GM12873 (cell line): ENCODE results near the gene TTLL9.

Source experiments
- TF ChIP-seq, protein P1 (sequence below): IDR thresholded peaks from 2 replicates; pipeline ENCODE4 v1.5.1; 2012; ENCODE audit warnings: low read depth, mild to moderate bottlenecking, moderate library complexity, low read length, control low read depth; ENCODE audit not compliant: insufficient read depth; ENCODE audit errors: missing control alignments

The TTLL9 gene

DNA sequence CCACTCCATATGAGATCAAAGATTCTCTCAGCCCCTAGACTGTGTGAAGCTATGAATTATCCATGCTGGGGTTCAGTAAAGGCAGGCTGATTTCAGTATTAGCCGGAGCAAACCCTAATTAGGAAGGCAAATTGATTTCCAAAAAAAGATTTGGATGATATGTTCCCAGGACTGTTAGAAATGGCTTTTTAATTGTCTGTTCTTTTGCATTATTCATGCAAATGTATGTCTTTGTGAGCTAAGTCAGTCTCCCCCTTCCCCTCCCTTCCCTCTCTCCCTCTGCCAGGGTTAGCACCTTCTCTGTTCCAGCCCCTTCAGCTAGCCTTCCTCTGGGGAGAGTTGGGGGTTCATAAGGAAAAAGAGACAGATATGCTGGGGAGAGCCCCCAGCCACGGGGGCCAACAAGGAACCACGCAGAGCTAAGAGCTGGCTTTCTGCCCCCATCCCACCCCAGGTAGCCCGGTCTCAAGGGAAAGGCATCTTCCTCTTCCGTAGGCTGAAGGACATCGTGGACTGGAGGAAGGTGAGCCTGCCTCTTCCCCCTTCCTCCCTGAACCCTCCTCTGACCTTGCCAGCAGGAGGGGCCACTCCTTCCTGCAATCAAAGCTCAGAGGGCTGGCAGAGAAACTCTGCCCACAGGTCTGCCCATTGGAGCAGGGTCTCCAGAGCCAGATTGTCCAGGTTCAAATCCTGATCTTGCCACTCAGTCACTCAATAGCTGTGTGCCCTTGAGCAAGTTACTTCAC lies 49.1 kb downstream of the TTLL9 start:
- TF ChIP-seq, protein P1, sequence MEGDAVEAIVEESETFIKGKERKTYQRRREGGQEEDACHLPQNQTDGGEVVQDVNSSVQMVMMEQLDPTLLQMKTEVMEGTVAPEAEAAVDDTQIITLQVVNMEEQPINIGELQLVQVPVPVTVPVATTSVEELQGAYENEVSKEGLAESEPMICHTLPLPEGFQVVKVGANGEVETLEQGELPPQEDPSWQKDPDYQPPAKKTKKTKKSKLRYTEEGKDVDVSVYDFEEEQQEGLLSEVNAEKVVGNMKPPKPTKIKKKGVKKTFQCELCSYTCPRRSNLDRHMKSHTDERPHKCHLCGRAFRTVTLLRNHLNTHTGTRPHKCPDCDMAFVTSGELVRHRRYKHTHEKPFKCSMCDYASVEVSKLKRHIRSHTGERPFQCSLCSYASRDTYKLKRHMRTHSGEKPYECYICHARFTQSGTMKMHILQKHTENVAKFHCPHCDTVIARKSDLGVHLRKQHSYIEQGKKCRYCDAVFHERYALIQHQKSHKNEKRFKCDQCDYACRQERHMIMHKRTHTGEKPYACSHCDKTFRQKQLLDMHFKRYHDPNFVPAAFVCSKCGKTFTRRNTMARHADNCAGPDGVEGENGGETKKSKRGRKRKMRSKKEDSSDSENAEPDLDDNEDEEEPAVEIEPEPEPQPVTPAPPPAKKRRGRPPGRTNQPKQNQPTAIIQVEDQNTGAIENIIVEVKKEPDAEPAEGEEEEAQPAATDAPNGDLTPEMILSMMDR: no peak

DNA sequence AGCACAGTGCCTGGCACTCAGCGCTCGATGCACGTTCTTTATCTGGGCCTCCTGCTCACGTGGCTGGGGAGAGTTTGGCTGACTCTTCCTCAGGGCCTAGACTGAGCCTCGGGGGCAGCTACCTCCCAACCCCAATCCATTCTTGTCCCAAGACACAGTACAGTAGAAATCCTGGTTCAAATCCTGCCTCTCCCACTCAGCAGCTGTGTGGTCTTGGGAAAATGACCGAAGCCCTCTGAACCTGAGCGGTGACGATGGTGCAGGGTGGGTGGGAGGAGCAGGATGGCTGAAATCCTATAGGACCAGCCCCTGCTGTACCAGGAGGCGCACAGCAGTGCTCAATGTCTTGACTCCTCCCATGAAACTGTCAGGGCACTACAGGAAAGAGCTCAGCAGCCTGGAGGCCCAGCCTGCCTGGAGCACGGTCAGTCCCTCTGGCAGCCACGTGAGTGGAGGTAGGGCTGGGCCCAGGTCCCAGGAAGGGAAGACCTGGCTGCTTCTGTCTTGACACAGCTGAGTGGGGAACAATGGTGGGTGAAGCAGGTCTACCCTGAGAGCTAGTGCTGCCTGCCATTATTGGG lies 49.9 kb downstream of the TTLL9 start:
- TF ChIP-seq, protein P1: no peak

DNA sequence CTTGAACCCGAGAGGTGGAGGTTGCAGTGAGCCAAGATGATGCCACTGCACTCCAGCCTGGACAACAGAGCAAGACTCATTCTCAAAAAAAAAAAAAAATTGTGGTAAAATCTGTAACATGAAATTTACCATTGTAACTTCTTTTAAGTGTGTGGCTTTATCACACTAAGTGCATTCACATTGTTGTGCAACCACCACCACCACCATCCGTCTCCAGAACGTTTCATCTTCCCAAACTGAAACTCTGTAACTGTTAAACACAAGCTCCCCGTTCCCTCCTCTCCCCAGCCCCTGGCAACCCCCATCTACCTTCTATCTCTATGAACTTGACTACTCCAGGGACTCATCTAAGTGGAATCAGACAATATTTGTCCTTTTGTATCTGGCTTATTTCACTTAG lies 51.7 kb downstream of the TTLL9 start:
- TF ChIP-seq, protein P1: no peak

DNA sequence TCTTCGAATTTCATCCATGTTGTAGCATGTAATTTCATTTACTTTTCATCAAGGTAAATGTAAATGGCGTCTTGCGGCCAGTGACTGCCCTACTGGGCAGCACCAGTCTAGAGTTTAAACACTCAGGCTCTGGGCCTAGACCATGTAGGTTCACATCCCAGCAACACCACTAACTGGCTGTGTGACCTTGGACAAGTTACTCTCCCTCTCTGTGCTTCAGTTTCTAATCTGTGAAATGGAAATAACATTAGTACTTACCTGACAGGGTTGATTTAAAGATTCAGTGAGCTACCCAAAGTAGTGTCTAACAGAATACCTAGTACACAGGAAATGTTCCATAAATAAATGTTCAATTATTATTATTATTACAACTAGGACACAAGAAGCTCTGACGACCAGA lies 52.2 kb downstream of the TTLL9 start:
- TF ChIP-seq, protein P1: no peak

DNA sequence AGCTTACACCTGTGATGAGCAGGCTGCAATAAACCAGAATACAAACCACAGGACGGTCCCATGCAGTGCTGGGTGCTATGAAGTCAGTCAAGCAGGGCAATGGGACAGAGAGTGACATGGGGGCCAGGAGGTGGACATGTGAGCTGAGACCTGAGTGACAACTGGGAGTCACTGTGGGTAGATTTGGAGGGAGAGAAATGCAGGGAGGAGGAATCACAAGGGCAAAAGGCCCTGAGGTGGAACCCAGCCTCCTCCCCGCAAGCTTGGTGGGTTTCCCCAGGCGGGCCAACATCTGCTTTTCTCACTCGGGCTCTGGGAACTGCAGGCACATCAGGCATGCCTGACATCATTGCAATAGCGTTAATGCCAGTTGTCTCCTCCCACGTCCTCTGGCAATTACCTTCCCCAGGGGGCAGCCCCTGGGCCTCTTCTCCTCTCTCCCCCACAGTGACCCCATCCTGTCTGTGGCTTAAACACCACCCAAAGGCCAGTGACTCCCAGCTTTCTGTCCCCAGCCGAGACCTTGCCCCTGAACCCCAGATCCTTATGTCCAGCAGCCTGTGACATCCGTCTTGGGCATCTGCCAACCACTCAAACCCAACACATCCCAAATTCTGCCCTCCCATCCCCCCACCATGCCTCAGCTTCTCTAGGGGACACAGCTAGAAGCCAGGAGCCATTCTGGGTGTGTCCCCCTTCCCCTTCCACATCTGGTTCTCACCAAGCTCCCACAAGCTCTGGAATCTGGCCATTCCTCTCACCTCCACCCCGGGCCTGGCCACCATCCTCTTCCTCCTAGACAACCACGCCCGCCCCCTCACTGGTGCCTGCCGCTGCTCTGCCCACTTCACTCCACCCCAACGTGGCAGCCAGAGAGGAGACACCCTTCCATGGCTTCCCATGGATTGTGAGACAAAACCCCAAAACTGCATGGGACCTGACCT lies 53.2 kb downstream of the TTLL9 start:
- TF ChIP-seq, protein P1: no peak

DNA sequence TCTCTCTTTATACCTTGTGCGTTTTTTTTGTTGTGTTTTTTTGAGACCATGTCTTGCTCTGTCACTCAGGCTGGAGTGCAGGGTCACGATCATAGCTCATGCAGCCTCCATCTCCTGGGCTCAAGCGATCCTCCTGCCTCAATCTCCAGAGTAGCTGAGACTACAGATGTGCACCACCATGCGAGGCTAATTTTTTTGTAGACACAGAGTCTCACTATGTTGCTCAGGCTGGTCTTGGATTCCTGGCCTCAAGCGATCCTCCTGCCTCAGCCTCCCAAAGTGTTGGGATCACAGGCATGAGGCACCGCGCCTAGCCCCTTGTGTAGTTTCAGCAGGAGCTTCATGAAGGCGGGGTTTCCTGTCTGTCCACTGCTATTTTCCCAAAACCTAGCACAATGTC lies 54.1 kb downstream of the TTLL9 start:
- TF ChIP-seq, protein P1: no peak

DNA sequence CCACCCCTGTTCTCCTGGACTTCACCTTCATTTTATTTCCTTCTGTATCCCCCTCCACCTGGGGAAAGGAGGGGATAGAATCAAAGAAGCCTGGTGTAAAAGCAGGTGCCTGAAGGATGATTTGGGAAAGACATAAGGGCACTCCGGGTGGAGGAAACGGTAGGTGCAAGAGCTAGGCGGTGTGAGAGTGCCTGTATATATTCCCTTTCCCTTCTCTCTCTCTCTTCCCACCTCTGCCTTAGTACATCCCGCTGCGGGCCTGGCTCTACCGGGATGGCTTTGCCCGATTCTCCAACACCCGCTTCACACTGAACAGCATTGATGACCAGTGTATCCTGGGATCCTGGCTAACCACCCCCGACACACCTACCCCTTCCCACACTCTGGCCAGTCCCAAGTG lies 55.2 kb downstream of the TTLL9 start:
- TF ChIP-seq, protein P1: no peak
